Fibroblast of lung (primary cell): ENCODE results near the gene KRABD2.
A peak's percentile ranks its signal among the peaks of the same experiment; 100 is the strongest.

Experiments used
- DNase-seq, 2 donors: peaks; one replicate each; pipeline versions ENCODE4 v3.0.0 to v3.0.0-alpha.2; 2010; ENCODE audit warnings: low read depth in 2 of 2
- H2AFZ ChIP-seq: 2 replicates; pipeline ENCODE4 v1.5.1; 2012; ENCODE audit warnings: low read length, control low read depth, inconsistent platforms
- H3K27ac ChIP-seq: 2 replicates; pipeline ENCODE4 v1.5.1; 2011; ENCODE audit warnings: low read length, control low read depth; ENCODE audit not compliant: insufficient read depth
- H3K27me3 ChIP-seq: 2 replicates; pipeline ENCODE4 v1.5.1; 2011; ENCODE audit warnings: mild to moderate bottlenecking, low read length; ENCODE audit not compliant: control insufficient read depth, insufficient read depth
- H3K36me3 ChIP-seq: 2 replicates; pipeline ENCODE4 v1.5.1; 2011; ENCODE audit warnings: low read length; ENCODE audit not compliant: control insufficient read depth, insufficient read depth
- H3K4me1 ChIP-seq: 2 replicates; pipeline ENCODE4 v1.5.1; 2011; ENCODE audit warnings: low read length; ENCODE audit not compliant: control insufficient read depth, insufficient read depth; ENCODE audit errors: extremely low read depth
- H3K4me2 ChIP-seq: 2 replicates; pipeline ENCODE4 v1.5.1; 2011; ENCODE audit warnings: low read length, control low read depth; ENCODE audit not compliant: insufficient read depth; ENCODE audit errors: extremely low read depth
- H3K4me3 ChIP-seq, 4 experiments: fragments of 200-600 bp in 1 of 4; sonication (generic) in 1 of 4; replicated peaks in 1 of 4; 2 replicates each; pipeline ENCODE4 v1.5.1; 2011 to 2016; ENCODE audit warnings: low read length in 4 of 4, low read depth in 3 of 4, mild to moderate bottlenecking in 3 of 4, control low read depth in 2 of 4, inconsistent platforms in 1 of 4, mixed read lengths in 1 of 4; ENCODE audit not compliant: insufficient read depth in 1 of 4; ENCODE audit errors: control extremely low read depth in 1 of 4
- H3K79me2 ChIP-seq: 2 replicates; pipeline ENCODE4 v1.5.1; 2012; ENCODE audit warnings: mild to moderate bottlenecking, low read length, inconsistent platforms; ENCODE audit not compliant: control insufficient read depth, insufficient read depth
- H3K9ac ChIP-seq: 2 replicates; pipeline ENCODE4 v1.5.1; 2011; ENCODE audit warnings: mild to moderate bottlenecking, low read length, control low read depth; ENCODE audit not compliant: insufficient read depth
- H3K9me3 ChIP-seq: 2 replicates; pipeline ENCODE4 v1.5.1; 2012; ENCODE audit warnings: low read depth, low read length; ENCODE audit not compliant: control insufficient read depth, insufficient read depth
- H4K20me1 ChIP-seq: 2 replicates; pipeline ENCODE4 v1.5.1; 2011; ENCODE audit warnings: low read length; ENCODE audit not compliant: control insufficient read depth, insufficient read depth; ENCODE audit errors: extremely low read depth
- EZH2 ChIP-seq: IDR thresholded peaks from 2 replicates; pipeline ENCODE4 v1.5.1; 2012; ENCODE audit warnings: low read length, control low read depth, mild to moderate bottlenecking; ENCODE audit errors: missing control alignments
- TF ChIP-seq, protein P1 (sequence below), 2 donors: IDR thresholded peaks in 1 of 2; conservative IDR thresholded peaks in 1 of 2; 1 replicate in 1 of 2; 2 replicates in 1 of 2; pipeline ENCODE4 v1.5.1; 2011 to 2012; ENCODE audit warnings: low read length in 2 of 2, control low read depth in 1 of 2, inconsistent platforms in 1 of 2, low read depth in 1 of 2, mild to moderate bottlenecking in 1 of 2

The KRABD2 gene

DNA sequence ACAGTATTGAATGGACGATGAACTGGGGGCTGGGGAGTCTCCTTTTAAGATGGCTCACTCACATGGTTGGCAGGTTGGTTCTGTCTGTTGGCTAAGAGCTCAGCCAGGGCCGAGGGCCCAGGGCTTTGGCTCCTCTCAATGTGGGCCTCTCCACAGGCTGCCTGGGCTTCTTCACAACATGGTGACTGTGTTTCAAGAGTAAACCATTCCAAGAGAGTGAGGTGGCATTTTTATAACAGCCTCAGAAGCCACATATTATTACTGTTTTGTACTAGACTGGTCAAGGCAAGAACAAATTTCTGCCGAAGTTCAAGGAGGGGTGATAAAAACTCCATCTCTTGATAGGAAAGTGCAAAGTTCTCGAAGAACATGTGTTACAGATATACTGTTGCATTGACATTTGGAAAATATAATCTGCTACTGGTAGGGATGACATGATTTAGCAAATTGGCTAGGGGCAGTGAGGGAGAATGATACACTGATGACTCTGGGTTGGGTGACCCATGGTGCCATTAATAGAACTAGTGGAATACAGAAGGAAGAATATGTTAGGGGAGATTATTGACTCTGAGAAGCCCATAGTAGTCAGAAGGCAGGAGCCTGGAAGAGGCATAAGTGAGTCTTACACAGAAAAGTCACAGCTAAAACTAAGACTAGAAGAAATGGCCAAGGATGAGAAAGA, 13.7 kb downstream of the KRABD2 start:
- H3K4me2 ChIP-seq: no peak overlapping the region
- H3K27ac ChIP-seq: no peak overlapping the region
- TF ChIP-seq, protein P1, sequence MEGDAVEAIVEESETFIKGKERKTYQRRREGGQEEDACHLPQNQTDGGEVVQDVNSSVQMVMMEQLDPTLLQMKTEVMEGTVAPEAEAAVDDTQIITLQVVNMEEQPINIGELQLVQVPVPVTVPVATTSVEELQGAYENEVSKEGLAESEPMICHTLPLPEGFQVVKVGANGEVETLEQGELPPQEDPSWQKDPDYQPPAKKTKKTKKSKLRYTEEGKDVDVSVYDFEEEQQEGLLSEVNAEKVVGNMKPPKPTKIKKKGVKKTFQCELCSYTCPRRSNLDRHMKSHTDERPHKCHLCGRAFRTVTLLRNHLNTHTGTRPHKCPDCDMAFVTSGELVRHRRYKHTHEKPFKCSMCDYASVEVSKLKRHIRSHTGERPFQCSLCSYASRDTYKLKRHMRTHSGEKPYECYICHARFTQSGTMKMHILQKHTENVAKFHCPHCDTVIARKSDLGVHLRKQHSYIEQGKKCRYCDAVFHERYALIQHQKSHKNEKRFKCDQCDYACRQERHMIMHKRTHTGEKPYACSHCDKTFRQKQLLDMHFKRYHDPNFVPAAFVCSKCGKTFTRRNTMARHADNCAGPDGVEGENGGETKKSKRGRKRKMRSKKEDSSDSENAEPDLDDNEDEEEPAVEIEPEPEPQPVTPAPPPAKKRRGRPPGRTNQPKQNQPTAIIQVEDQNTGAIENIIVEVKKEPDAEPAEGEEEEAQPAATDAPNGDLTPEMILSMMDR (conservative IDR thresholded peaks at IDR 0.05 in 1 of 2, IDR thresholded peaks at IDR 0.05 in 1 of 2; ENCODE audit: low read depth in 1 of 2, low read length in 2 of 2): no peak
- no peak for TF ChIP-seq EZH2
- no peaks in the 10 kb centered on the region for H3K27me3 ChIP-seq
- no peaks in the 10 kb centered on the region for H4K20me1 ChIP-seq
- no peak overlapping the region for H3K9ac ChIP-seq
- no peaks in the 10 kb centered on the region for H3K79me2 ChIP-seq
- H3K4me1 ChIP-seq: peaks cover 4% of the 10 kb centered on the region
- no peaks in the 10 kb centered on the region for H3K36me3 ChIP-seq
- no peak overlapping the region for H2AFZ ChIP-seq
- no peaks in the 10 kb centered on the region for H3K9me3 ChIP-seq
- no peak overlapping the region for H3K4me3 ChIP-seq
- peak in 1 of 2 donors; percentile 56 for DNase-seq

DNA sequence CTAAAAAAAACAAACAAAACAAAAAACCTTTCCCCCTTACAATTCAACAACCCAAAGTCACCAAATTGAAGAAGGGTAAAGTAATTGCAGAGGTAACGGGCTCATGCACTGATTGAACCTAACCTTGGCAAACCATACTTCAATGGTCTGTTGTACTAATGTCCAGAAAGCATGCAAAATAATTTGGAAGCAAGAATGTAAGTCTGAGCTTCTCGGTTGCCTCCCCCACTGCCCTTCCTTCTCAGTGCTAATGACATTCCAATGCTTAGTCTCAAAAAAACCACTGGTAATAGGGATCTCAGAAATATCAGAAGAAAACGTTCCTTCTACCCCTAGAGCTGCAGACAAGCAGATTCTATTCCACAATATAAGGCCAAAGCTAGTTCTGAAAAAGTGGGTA, 15.8 kb downstream of the KRABD2 start:
- Histone ChIP-seq H3K4me1 (no peaks in the 10 kb centered on the region), H3K4me3 (no peak overlapping the region), H2AFZ (no peak overlapping the region), H4K20me1 (no peaks in the 10 kb centered on the region), H3K4me2 (no peak overlapping the region), H3K36me3 (no peaks in the 10 kb centered on the region), H3K79me2 (no peaks in the 10 kb centered on the region), H3K27me3 (no peaks in the 10 kb centered on the region), H3K27ac (no peak overlapping the region), H3K9ac (no peak overlapping the region), H3K9me3 (no peaks in the 10 kb centered on the region)
- peak in 1 of 2 donors; percentile 43 for DNase-seq
- no peak for TF ChIP-seq EZH2
- TF ChIP-seq, protein P1 (conservative IDR thresholded peaks at IDR 0.05 in 1 of 2, IDR thresholded peaks at IDR 0.05 in 1 of 2; ENCODE audit: low read depth in 1 of 2, low read length in 2 of 2): no peak

DNA sequence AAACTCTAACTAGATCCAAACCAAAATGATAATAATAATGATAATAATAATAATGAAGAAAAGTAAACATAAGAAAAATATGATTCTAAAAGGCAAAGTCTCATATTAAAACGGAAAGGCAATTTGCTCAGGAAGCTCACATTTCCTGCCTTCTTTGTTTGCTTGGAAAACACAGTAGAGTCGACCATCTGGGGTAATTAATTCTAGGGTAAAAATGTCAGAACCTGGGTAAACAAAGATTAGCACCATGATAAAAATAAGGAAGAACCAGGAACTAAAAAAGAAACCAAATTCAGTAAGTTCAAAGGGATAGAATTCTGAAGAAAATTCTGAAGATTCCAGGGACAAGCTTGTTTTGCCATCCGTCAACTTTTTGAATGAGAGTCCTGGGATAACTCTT, 16.2 kb downstream of the KRABD2 start:
- H4K20me1 ChIP-seq: no peaks in the 10 kb centered on the region
- H3K36me3 ChIP-seq: no peaks in the 10 kb centered on the region
- no peak for DNase-seq
- H3K9ac ChIP-seq: no peak overlapping the region
- no peak for TF ChIP-seq EZH2
- TF ChIP-seq, protein P1 (conservative IDR thresholded peaks at IDR 0.05 in 1 of 2, IDR thresholded peaks at IDR 0.05 in 1 of 2; ENCODE audit: low read depth in 1 of 2, low read length in 2 of 2): no peak
- no peaks in the 10 kb centered on the region for H3K9me3 ChIP-seq
- no peaks in the 10 kb centered on the region for H3K27me3 ChIP-seq
- H2AFZ ChIP-seq: no peak overlapping the region
- no peak overlapping the region for H3K4me2 ChIP-seq
- no peaks in the 10 kb centered on the region for H3K4me1 ChIP-seq
- H3K79me2 ChIP-seq: no peaks in the 10 kb centered on the region
- H3K4me3 ChIP-seq: no peak overlapping the region
- no peak overlapping the region for H3K27ac ChIP-seq
